GM18526 (cell line): Measurements from ENCODE around the gene PGAM2.

Experiments used
- POLR2A ChIP-seq: IDR thresholded peaks from 3 replicates; pipeline ENCODE4 v1.6.1; 2011; ENCODE audit not compliant: insufficient read length; ENCODE audit errors: extremely low read depth

Gene PGAM2

GRCh38 chr7:44057181-44057848, 8.1 kb downstream of the PGAM2 start:
- no peak for TF ChIP-seq POLR2A

DNA sequence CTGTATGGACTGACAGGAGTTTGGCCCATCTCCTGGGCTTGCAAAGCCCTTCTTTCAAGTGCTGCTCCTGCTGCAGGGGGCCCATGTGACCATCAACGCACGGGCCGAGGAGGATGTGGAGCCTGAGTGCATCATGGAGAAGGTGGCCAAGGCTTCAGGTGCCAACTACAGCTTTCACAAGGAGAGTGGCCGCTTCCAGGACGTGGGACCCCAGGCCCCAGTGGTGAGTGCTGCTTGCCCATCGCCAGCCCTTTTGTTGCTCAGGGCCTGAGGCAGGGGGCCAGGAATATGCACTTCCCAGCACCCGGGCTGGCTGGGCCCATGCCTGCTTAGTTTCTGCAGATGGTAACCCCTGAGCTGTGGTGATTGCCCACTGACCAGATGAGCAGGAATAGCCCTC, 8.7 kb downstream of the PGAM2 start:
- no peak for TF ChIP-seq POLR2A

- TF ChIP-seq POLR2A = peak; percentile 24
Observed at GRCh38 chr7:44052771-44053365, 12.5 kb downstream of the PGAM2 start.

GRCh38 chr7:44051611-44052220, 13.7 kb downstream of the PGAM2 start:
- TF ChIP-seq POLR2A = no peak

DNA sequence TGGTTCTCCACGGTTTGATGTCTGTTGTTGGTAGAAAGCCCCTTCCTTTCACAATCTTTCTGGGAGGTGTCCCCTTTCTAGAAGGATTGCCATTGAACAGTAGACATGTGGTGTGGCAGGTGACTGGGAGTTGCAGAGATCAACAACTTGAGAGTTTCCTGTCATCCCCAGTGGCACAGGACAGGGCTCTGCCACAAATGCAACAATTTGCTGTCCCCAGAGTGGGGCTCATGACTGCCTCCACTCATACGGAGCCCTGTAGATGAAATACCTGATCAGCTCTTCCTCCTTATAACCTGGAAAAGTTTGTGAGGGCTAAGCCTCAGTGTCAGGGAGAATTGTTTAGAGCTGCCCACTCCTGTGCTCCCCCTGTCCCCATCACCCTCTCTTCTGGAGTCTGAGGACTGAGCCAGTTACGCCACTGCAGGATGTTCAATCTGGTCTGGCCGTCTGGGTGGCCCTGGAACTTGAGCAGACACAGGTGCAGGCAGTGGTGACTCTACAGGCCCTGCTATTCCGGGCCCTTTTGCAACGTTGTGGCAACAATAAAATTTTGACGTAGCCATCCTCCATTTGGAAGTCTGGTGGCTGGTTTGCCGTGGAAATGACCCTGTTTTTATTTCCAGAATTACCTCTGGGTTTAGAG, 14.3 kb downstream of the PGAM2 start:
- TF ChIP-seq POLR2A = no peak

DNA sequence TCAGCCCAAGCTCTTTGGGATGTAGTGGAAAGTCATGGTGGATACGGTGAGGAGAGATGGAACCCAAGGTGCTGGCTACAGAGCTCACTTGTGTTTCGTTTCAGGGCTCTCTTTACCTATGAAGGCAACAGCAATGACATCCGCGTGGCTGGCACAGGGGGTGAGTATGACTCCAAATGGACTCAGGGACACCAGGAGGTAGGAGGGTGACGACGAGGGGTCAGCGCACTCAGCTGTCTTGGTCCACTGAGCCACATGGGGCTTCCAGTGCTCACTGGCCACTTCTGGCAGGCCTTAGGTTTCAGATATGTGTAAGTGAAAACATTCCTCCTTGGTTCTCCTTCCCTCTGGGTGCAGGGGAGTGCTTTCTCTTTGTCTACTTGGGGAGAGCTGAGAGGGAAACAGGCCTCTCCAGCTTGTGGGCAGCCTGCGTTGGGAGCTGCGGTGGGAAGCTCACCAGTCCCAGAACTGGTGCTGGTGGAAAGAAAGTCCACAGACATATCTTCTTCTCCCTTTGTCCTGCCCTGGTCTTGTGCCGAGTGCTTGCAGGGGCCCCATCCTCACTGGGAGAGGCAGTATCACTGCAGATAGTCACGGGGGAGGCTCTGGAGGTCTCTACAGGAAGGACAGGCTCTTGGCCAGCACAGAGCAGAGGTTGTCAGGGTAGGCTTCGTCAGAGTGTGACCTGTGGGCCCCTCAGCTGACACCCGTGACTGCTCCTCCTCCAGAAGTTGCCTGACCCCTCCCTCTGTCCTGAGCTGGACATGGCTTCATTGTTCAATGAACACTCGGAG, 15.0 kb downstream of the PGAM2 start:
- no peak for TF ChIP-seq POLR2A

DNA sequence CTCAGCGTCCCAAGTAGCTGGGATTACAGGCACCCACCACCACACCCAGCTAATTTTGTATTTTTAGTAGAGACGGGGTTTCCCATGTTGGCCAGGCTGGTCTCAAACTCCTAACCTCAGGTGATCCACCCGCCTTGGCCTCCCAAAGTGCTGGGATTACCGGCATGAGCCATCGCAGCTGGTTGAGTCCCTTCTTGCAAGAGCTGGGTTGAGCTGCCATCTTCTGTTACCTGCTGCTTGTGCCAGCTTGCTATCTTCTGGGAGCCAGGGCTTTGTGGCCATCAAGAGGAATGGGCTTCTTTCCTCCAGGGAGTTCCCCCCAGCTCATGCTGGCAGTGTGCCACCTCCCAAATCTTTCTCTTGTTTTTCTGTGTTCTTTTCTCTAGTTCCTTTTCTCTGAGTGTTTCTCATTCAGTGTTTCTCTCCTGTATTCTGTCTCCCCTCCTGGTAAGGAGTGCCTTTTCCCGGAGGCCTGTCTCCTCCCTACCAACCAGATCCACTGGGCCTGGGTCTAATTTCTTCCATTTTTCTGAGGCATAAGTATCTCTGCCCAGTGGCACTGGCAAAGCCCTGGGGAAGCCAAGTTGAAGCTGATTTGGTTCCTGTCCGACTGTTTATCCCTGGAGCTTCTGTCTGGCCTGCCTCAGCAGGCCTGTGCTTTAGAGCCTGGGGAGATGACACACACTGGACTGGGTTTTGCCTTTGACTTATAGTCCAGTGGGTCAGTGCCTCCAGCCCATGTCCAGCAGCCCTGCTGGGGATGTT, 17.2 kb downstream of the PGAM2 start:
- TF ChIP-seq POLR2A = no peak

DNA sequence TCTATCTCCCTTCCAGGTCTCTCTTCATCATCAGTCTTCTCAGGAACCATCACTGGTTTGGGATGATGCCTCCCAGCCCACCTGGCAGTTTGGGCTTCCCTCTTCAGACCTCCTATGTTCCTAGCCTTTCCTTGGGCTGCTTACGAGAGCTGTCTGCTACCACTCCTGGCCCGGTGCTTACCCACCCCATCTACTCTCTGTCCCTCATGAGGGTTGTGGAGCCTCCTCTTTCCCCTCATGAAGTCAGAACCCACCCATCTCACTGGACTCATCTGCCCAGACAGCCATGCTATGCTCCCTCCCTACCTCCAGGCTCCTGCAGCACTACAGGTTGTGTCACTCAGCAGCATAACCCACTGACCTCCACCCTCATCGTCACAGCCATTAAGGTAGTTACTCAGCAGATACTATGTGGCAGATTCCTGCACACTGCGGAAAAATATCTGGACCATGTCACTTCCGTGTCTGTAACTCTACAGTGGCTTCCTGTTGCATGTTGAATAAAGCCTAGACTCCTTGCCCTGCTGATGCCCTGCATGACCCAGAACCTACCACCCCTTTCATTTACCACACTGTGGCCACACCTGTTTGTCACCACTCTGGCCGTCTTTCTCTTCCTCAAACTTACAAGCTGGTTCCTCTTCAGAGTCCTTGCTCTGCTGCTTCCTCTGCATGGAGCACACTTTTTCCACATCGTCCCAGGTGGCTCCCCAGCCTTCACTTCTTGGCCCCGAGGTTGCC, 18.9 kb downstream of the PGAM2 start:
- no peak for TF ChIP-seq POLR2A

DNA sequence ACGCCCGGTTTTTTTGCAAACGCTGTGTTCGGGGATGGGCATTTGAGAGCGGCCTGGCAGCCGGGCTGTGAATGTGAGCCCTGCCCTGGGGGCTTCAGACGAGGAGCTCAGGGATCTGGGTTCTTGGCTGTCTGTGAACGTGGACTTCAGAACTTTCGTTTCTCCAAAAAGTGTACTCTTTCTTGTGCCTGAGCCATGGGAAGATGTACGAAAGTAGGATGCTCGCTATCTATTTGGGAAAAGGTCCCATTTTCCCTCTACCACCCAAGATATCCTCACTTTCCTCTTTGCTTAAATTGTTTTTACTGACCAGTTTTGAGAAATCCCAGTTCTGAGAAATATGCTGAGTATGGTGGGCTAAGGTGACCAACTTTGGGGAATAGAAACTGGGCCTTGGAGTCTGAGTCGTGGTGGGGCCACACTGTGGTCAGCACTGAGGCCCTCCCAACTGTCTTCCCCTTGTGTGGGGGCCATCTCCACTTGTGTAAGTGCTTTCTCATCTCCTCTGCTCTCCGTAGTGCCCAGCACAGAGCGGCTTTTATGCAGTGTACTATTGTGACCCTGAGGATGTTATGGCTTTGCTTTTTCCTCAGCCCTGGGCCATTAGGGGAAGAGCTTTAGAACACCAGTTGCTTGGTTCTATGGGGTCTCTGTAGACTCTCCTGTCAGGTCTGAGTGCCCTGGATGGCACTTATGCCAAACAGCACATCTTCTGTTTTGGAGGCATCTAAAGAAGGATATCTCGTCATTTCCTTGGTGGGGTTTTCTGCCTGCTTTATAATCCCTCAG, 19.9 kb downstream of the PGAM2 start:
- TF ChIP-seq POLR2A = no peak

GRCh38 chr7:44044315-44045225, 20.8 kb downstream of the PGAM2 start, which contains the start of gene DBNL:
Gene DBNL (plus strand): TSS chr7:44044702. CDS start chr7:44044738, 36 bp downstream.
- peak; percentile 97 for TF ChIP-seq POLR2A

DNA sequence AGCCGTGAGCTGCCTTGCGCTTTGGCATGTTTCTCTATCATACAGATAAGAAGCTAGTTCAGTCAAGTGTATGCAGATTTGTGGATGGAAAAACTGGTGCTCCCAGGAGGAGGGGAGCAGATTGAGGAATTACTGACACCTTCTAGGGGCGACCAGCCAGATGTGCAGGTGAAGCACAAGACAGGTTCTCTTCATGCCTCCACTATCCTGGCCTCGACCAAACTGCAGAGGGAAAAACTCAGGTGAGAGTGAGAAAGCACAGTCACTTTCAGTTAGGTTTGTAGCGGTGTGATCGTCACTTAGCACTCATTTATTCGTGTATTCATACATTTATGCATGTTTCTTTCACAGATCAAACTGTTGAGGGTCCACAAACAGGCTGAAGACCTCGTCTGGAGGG, 21.5 kb downstream of the PGAM2 start:
- TF ChIP-seq POLR2A = no peak

GRCh38 chr7:44042221-44042620, 23.1 kb downstream of the PGAM2 start:
- no peak for TF ChIP-seq POLR2A
